ENCODE data around the gene DYDC2.
A peak's percentile ranks its signal among the peaks of the same experiment; 100 is the strongest.

DYDC2 gene

GRCh38 chr10:80323311-80323710, 33.3 kb upstream of the DYDC2 start:
- no peak overlapping the region for H3K4me3 ChIP-seq (ENCODE audit: severe bottlenecking)
- ATAC-seq (ENCODE audit: low read depth): no peak
- no peak for TF ChIP-seq CTCF (IDR thresholded peaks at IDR 0.05; ENCODE audit: poor library complexity, severe bottlenecking)
- H3K27ac ChIP-seq (ENCODE audit: poor library complexity, severe bottlenecking): no peak overlapping the region
- H3K9me3 ChIP-seq (ENCODE audit: severe bottlenecking): no peaks in the 10 kb centered on the region
- no peaks in the 10 kb centered on the region for H3K36me3 ChIP-seq (ENCODE audit: low read depth)
- H3K27me3 ChIP-seq (ENCODE audit: insufficient read depth, poor library complexity, severe bottlenecking): no peaks in the 10 kb centered on the region
- H3K4me1 ChIP-seq (ENCODE audit: insufficient read depth, poor library complexity, severe bottlenecking): no peaks in the 10 kb centered on the region
- no peak for DNase-seq (ENCODE audit: low spot score)

- Histone ChIP-seq H3K4me3 (ENCODE audit: severe bottlenecking) (no peak overlapping the region), H3K4me1 (ENCODE audit: insufficient read depth, poor library complexity, severe bottlenecking) (no peaks in the 10 kb centered on the region), H3K9me3 (ENCODE audit: severe bottlenecking) (no peaks in the 10 kb centered on the region), H3K27me3 (ENCODE audit: insufficient read depth, poor library complexity, severe bottlenecking) (no peaks in the 10 kb centered on the region), H3K27ac (ENCODE audit: poor library complexity, severe bottlenecking) (no peak overlapping the region), H3K36me3 (ENCODE audit: low read depth) (no peaks in the 10 kb centered on the region)
- no peak for TF ChIP-seq CTCF (IDR thresholded peaks at IDR 0.05; ENCODE audit: poor library complexity, severe bottlenecking)
- DNase-seq (ENCODE audit: low spot score) (no peak), ATAC-seq (ENCODE audit: low read depth) (peak; percentile 72; the same call in 2 of the 3 replicates)
Observed at GRCh38 chr10:80324086-80324485, 32.5 kb upstream of the DYDC2 start.

GRCh38 chr10:80324891-80325364, 31.7 kb upstream of the DYDC2 start:
- no peak for DNase-seq (ENCODE audit: low spot score)
- H3K27ac ChIP-seq (ENCODE audit: poor library complexity, severe bottlenecking): no peak overlapping the region
- no peak for TF ChIP-seq CTCF (IDR thresholded peaks at IDR 0.05; ENCODE audit: poor library complexity, severe bottlenecking)
- H3K4me3 ChIP-seq (ENCODE audit: severe bottlenecking): no peak overlapping the region
- no peaks in the 10 kb centered on the region for H3K36me3 ChIP-seq (ENCODE audit: low read depth)
- H3K9me3 ChIP-seq (ENCODE audit: severe bottlenecking): no peaks in the 10 kb centered on the region
- ATAC-seq (ENCODE audit: low read depth): no peak
- H3K27me3 ChIP-seq (ENCODE audit: insufficient read depth, poor library complexity, severe bottlenecking): no peaks in the 10 kb centered on the region
- H3K4me1 ChIP-seq (ENCODE audit: insufficient read depth, poor library complexity, severe bottlenecking): no peaks in the 10 kb centered on the region

GRCh38 chr10:80333983-80334382, 22.6 kb upstream of the DYDC2 start:
- DNase-seq (ENCODE audit: low spot score) (no peak), ATAC-seq (ENCODE audit: low read depth) (no peak)
- Histone ChIP-seq H3K4me3 (ENCODE audit: severe bottlenecking) (no peak overlapping the region), H3K4me1 (ENCODE audit: insufficient read depth, poor library complexity, severe bottlenecking) (no peaks in the 10 kb centered on the region), H3K27ac (ENCODE audit: poor library complexity, severe bottlenecking) (no peak overlapping the region), H3K9me3 (ENCODE audit: severe bottlenecking) (no peaks in the 10 kb centered on the region), H3K27me3 (ENCODE audit: insufficient read depth, poor library complexity, severe bottlenecking) (no peaks in the 10 kb centered on the region), H3K36me3 (ENCODE audit: low read depth) (no peaks in the 10 kb centered on the region)
- TF ChIP-seq CTCF (IDR thresholded peaks at IDR 0.05; ENCODE audit: poor library complexity, severe bottlenecking): no peak

GRCh38 chr10:80344276-80344675, 12.3 kb upstream of the DYDC2 start:
- no peak for TF ChIP-seq CTCF (IDR thresholded peaks at IDR 0.05; ENCODE audit: poor library complexity, severe bottlenecking)
- H3K27ac ChIP-seq (ENCODE audit: poor library complexity, severe bottlenecking): no peak overlapping the region
- DNase-seq (ENCODE audit: low spot score) (no peak), ATAC-seq (ENCODE audit: low read depth) (no peak)
- peaks cover 6% of the 10 kb centered on the region for H3K27me3 ChIP-seq (ENCODE audit: insufficient read depth, poor library complexity, severe bottlenecking)
- H3K9me3 ChIP-seq (ENCODE audit: severe bottlenecking): no peaks in the 10 kb centered on the region
- no peak overlapping the region for H3K4me3 ChIP-seq (ENCODE audit: severe bottlenecking)
- no peaks in the 10 kb centered on the region for H3K36me3 ChIP-seq (ENCODE audit: low read depth)
- no peaks in the 10 kb centered on the region for H3K4me1 ChIP-seq (ENCODE audit: insufficient read depth, poor library complexity, severe bottlenecking)
